ENCODE results near the gene INSM1. TPM values are rescaled to one million over a fixed set of nuclear protein-coding genes. Genes with fewer than 3 reads are reported as not detected.

Gene INSM1
- total RNA-seq, 2 experiments from 2014 or later, result not detected

DNA sequence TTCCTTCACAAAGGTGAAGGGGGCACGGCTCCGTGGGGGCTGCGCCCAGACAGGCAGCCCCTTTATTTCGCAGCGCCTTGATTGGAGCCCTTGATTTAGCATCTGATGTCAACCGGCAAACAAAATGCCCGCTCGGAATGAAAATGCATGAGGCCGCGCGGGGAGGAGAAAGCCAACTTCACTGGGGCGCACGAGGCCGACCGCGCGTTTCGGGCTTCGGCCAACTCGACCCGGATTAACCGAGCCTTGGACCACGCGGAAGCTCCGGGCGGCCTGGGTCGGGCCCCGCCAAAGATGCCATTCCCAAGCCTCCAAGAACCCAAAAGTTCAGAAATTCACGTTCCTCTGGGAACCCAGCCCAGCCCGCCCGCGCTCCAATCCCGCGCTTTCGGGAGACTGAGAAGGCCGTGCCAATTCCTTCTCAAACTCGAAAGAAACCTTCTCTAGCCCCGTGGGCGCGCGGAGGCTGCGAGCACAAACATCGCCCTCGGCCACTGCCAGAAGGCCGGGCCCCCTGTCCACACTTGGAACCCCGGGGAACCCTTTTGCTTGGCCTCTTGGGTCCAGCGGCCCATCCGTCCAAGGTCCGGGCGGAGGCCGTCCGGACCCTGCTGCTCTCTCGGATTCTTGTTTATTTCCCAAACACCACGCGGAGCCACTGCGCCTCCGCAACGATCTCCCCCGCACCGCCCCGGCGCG, 879 bp upstream of the INSM1 start:
- TF ChIP-seq, protein P1, sequence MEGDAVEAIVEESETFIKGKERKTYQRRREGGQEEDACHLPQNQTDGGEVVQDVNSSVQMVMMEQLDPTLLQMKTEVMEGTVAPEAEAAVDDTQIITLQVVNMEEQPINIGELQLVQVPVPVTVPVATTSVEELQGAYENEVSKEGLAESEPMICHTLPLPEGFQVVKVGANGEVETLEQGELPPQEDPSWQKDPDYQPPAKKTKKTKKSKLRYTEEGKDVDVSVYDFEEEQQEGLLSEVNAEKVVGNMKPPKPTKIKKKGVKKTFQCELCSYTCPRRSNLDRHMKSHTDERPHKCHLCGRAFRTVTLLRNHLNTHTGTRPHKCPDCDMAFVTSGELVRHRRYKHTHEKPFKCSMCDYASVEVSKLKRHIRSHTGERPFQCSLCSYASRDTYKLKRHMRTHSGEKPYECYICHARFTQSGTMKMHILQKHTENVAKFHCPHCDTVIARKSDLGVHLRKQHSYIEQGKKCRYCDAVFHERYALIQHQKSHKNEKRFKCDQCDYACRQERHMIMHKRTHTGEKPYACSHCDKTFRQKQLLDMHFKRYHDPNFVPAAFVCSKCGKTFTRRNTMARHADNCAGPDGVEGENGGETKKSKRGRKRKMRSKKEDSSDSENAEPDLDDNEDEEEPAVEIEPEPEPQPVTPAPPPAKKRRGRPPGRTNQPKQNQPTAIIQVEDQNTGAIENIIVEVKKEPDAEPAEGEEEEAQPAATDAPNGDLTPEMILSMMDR (IDR thresholded peaks at IDR 0.05), result no peak
- H3K9me3 Mint-ChIP-seq, result no peaks in the 10 kb centered on the region
- Histone ChIP-seq H3K27ac (ENCODE audit: low read depth in 1 of 2, low read length in 2 of 2) (no peak overlapping the region), H3K4me3 (ENCODE audit: low read length) (no peak overlapping the region), H3K9me3 (ENCODE audit: control insufficient read depth in 1 of 2, insufficient read depth in 1 of 2, low read length in 2 of 2) (peaks cover 0 to 9% of the 10 kb centered on the region in 2 experiments), H3K27me3 (ENCODE audit: control insufficient read depth in 1 of 2, insufficient read depth in 2 of 2, low read length in 2 of 2) (peaks cover 35 to 67% of the 10 kb centered on the region in 2 experiments), H3K36me3 (ENCODE audit: insufficient read depth, low read length) (no peaks in the 10 kb centered on the region), H3K4me1 (ENCODE audit: insufficient read depth, low read length) (peaks cover 3% of the 10 kb centered on the region)
- intact Hi-C loops (cut with DNase I, micrococcal nuclease), result no loop called here
- no peak overlapping the region for H3K4me3 Mint-ChIP-seq
- no peak for ATAC-seq (ENCODE audit: poor library complexity)
- no peak for DNase-seq
- CTCF ChIA-PET, result no interaction called here
- peaks cover 12% of the 10 kb centered on the region for H3K4me1 Mint-ChIP-seq (ENCODE audit: low read depth)
- H3K27ac Mint-ChIP-seq, result no peak overlapping the region
- peaks cover 64% of the 10 kb centered on the region for H3K27me3 Mint-ChIP-seq
- no peaks in the 10 kb centered on the region for H3K36me3 Mint-ChIP-seq (ENCODE audit: low read depth)
- POLR2A ChIA-PET, result no interaction called here

DNA sequence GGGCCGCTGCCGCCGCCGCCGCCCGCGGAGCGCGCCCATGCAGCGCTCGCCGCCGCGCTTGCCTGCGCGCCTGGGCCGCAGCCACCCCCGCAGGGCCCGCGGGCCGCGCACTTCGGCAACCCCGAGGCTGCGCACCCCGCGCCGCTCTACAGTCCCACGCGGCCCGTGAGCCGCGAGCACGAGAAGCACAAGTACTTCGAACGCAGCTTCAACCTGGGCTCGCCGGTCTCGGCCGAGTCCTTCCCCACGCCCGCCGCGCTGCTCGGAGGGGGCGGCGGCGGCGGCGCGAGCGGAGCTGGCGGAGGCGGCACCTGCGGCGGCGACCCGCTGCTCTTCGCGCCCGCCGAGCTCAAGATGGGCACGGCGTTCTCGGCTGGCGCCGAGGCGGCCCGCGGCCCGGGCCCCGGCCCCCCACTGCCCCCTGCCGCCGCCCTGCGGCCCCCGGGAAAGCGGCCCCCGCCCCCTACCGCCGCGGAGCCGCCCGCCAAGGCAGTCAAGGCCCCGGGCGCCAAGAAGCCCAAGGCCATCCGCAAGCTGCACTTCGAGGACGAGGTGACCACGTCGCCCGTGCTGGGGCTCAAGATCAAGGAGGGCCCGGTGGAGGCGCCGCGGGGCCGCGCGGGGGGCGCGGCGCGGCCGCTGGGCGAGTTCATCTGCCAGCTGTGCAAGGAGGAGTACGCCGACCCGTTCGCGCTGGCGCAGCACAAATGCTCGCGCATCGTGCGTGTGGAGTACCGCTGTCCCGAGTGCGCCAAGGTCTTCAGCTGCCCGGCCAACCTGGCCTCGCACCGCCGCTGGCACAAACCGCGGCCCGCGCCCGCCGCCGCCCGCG, 730 bp downstream of the INSM1 start:
- peaks cover 7% of the 10 kb centered on the region for H3K4me1 Mint-ChIP-seq (ENCODE audit: low read depth)
- peaks cover 64% of the 10 kb centered on the region for H3K27me3 Mint-ChIP-seq
- no peak overlapping the region for H3K4me3 Mint-ChIP-seq
- Histone ChIP-seq H3K4me1 (ENCODE audit: insufficient read depth, low read length) (peaks cover 3% of the 10 kb centered on the region), H3K27me3 (ENCODE audit: control insufficient read depth in 1 of 2, insufficient read depth in 2 of 2, low read length in 2 of 2) (peaks cover 36 to 74% of the 10 kb centered on the region in 2 experiments), H3K9me3 (ENCODE audit: control insufficient read depth in 1 of 2, insufficient read depth in 1 of 2, low read length in 2 of 2) (peaks cover 0 to 9% of the 10 kb centered on the region in 2 experiments), H3K27ac (ENCODE audit: low read depth in 1 of 2, low read length in 2 of 2) (no peak overlapping the region), H3K4me3 (ENCODE audit: low read length) (no peak overlapping the region), H3K36me3 (ENCODE audit: insufficient read depth, low read length) (no peaks in the 10 kb centered on the region)
- intact Hi-C loops (cut with DNase I, micrococcal nuclease), result no loop called here
- no peak for ATAC-seq (ENCODE audit: poor library complexity)
- TF ChIP-seq, protein P1 (IDR thresholded peaks at IDR 0.05), result no peak
- H3K27ac Mint-ChIP-seq, result no peak overlapping the region
- ChIA-PET POLR2A (no interaction called here), CTCF (no interaction called here)
- no peaks in the 10 kb centered on the region for H3K9me3 Mint-ChIP-seq
- DNase-seq, result no peak
- no peaks in the 10 kb centered on the region for H3K36me3 Mint-ChIP-seq (ENCODE audit: low read depth)

DNA sequence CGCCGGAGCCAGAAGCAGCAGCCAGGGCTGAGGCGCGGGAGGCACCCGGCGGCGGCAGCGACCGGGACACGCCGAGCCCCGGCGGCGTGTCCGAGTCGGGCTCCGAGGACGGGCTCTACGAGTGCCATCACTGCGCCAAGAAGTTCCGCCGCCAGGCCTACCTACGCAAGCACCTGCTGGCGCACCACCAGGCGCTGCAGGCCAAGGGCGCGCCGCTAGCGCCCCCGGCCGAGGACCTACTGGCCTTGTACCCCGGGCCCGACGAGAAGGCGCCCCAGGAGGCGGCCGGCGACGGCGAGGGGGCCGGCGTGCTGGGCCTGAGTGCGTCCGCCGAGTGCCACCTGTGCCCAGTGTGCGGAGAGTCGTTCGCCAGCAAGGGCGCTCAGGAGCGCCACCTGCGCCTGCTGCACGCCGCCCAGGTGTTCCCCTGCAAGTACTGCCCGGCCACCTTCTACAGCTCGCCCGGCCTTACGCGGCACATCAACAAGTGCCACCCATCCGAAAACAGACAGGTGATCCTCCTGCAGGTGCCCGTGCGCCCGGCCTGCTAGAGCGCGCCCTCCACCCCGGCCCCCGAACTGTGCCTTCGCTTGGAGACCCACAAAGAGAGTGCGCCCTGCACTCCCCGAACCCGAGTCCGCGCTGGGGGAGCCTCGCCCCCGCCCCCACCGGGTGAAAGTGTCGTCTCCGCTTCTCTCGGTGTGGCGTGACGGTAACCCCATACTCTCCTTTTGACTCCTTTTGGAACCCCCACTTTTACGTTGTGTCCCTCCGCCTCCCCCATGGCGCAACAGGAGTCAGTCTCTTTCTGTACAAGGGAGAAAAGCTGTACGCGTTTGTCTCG, 1.6 kb downstream of the INSM1 start:
- H3K4me1 Mint-ChIP-seq (ENCODE audit: low read depth), result peaks cover 7% of the 10 kb centered on the region
- Histone ChIP-seq H3K4me1 (ENCODE audit: insufficient read depth, low read length) (peaks cover 3% of the 10 kb centered on the region), H3K4me3 (ENCODE audit: low read length) (no peak overlapping the region), H3K27me3 (ENCODE audit: control insufficient read depth in 1 of 2, insufficient read depth in 2 of 2, low read length in 2 of 2) (peaks cover 34 to 70% of the 10 kb centered on the region in 2 experiments), H3K36me3 (ENCODE audit: insufficient read depth, low read length) (no peaks in the 10 kb centered on the region), H3K27ac (ENCODE audit: low read depth in 1 of 2, low read length in 2 of 2) (no peak overlapping the region), H3K9me3 (ENCODE audit: control insufficient read depth in 1 of 2, insufficient read depth in 1 of 2, low read length in 2 of 2) (peaks cover 0 to 9% of the 10 kb centered on the region in 2 experiments)
- ChIA-PET POLR2A (no interaction called here), CTCF (no interaction called here)
- no peak for ATAC-seq (ENCODE audit: poor library complexity)
- no peaks in the 10 kb centered on the region for H3K36me3 Mint-ChIP-seq (ENCODE audit: low read depth)
- TF ChIP-seq, protein P1 (IDR thresholded peaks at IDR 0.05), result no peak
- no peak for DNase-seq
- H3K9me3 Mint-ChIP-seq, result no peaks in the 10 kb centered on the region
- H3K4me3 Mint-ChIP-seq, result peak overlapping the region; percentile 61
- peaks cover 65% of the 10 kb centered on the region for H3K27me3 Mint-ChIP-seq
- intact Hi-C loops (cut with DNase I, micrococcal nuclease), result no loop called here
- H3K27ac Mint-ChIP-seq, result no peak overlapping the region
